ENCODE results near the gene DNASE2.

Gene DNASE2

DNA sequence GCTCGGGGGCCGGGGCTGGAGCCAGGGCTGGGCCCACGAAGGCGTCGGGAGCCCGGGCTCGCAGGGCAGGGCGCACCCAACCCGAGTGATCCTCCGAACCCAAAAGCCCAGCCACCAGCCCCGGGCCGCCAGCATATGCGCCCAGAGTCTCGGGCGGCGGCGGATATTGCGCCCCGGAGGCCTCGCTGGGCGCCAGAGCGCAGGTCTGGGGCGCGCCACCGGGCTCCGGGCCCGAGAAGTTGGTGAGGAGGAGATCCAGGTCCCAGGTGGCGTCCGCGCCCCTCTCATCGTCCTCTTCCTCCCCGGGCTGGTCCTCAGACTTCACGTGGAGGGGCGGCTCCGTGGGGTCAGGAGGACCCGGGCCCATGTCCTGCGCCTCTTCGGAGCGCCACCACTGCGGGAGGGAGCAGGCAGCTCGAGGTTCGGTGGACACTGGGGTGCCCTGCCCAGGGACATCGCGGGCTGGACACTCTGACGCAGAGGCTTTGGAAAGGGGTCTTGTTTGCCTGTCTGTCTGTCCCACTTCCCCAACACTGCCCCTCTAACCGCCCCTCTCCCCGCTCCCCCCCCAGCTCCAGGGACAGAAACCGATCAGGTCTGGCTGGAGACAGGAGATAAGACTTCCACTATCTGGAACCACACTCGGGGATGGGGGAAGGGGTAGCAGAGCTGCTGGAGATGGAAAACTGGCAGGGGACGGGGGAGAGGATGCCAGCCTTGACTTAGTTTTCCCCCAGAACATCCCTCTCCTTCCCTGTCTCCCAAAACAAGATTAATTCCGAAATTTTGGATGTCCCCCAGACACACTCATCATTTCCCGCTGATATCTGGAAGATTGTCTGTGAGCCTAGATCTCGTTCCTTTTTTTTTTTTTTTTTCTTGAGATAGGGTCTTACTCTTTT lies 4.8 kb upstream of the DNASE2 start:
- Histone ChIP-seq H3K9me3 (ENCODE audit: insufficient read depth, low read depth, low read length) (peaks cover 19% of the 10 kb centered on the region), H3K4me2 (ENCODE audit: low read length) (peak overlapping the region; percentile 60), H2BK120ac (ENCODE audit: insufficient read depth, low read length, poor library complexity) (peak overlapping the region; percentile 43), H3K79me2 (ENCODE audit: control insufficient read depth, insufficient read depth, low read length, poor library complexity) (peaks cover 2% of the 10 kb centered on the region), H3K27me3 (ENCODE audit: insufficient read depth, low read length) (peaks cover 10% of the 10 kb centered on the region), H2AK5ac (ENCODE audit: low read length) (peak overlapping the region; percentile 61), H4K8ac (ENCODE audit: low read depth, low read length) (peak overlapping the region; percentile 66), H3K79me1 (ENCODE audit: low read length) (peaks cover 2% of the 10 kb centered on the region), H2BK5ac (ENCODE audit: low read depth, low read length, poor library complexity) (no peak overlapping the region), H3K4me3 (ENCODE audit: low read depth, low read length) (no peak overlapping the region), H3K27ac (ENCODE audit: low read depth, low read length) (no peak overlapping the region), H4K91ac (ENCODE audit: low read depth, low read length) (no peak overlapping the region), H2AFZ (ENCODE audit: insufficient read depth, low read length, poor library complexity) (peak overlapping the region; percentile 79), H3K4ac (ENCODE audit: low read depth, low read length) (no peak overlapping the region), H3K9ac (ENCODE audit: low read length) (no peak overlapping the region), H4K12ac (ENCODE audit: low read depth, low read length) (peak overlapping the region; percentile 44), H3K18ac (ENCODE audit: low read length) (peak overlapping the region; percentile 56), H3K14ac (ENCODE audit: low read length) (peak overlapping the region; percentile 55), H3K4me1 (ENCODE audit: control insufficient read depth in 1 of 2, insufficient read depth in 2 of 2, low read length in 2 of 2) (peaks cover 7 to 9% of the 10 kb centered on the region in 2 experiments), H2BK12ac (ENCODE audit: low read length) (no peak overlapping the region), H3K23ac (ENCODE audit: low read length) (no peak overlapping the region), H3K36me3 (ENCODE audit: control insufficient read depth in 1 of 2, insufficient read depth in 2 of 2, low read length in 2 of 2) (no peaks in the 10 kb centered on the region)
- DNase-seq, result no peak
- no CpG with 5 or more reads among the region's 53 CpGs for WGBS (ENCODE audit: extremely low coverage, insufficient coverage, insufficient read length)

DNA sequence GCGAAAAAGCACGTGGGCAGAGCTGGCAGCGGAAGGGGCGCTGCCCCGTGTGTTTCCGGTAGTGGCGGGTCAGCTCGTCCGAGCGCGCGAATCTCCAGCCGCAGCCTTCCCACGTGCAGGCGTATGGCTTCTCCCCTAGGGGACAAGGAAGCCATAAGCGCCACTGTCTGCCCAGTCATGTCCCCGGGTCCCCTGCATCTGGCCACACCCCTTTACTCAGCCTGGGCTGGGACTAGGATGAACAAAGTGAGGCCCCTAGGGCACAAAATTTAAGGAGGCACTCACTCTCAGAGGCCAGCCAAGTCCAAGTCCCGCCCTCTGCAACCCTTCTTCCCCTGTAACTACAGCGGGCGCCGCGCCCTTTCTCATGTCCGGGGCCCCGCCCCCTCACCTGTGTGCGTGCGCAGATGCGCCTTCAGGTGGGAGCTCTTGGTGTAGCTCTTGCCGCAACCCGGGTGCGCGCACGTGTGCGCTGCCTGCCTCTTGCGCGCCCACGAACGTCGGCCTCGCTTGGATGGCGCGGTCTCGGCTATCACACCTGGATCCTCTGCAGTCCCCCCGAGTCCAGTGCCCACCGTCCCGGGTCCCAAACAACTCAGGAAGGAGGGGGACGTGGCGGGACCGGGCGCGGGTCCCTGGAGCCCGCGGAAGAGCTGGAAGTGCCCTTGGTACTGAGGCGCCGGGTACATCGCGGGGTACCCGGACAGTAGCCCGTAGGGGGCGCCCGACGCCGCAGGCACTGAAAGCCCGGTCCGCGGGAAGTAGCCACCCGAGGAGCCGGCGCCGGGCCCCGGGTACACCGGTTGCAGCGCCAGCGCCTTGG lies 3.9 kb upstream of the DNASE2 start:
- H4K91ac ChIP-seq (ENCODE audit: low read depth, low read length), result no peak overlapping the region
- H2BK12ac ChIP-seq (ENCODE audit: low read length), result no peak overlapping the region
- H3K4me2 ChIP-seq (ENCODE audit: low read length), result peak overlapping the region; percentile 60
- no peak overlapping the region for H3K4ac ChIP-seq (ENCODE audit: low read depth, low read length)
- H3K36me3 ChIP-seq (ENCODE audit: control insufficient read depth in 1 of 2, insufficient read depth in 2 of 2, low read length in 2 of 2), result no peaks in the 10 kb centered on the region
- no peak overlapping the region for H3K9ac ChIP-seq (ENCODE audit: low read length)
- H3K4me3 ChIP-seq (ENCODE audit: low read depth, low read length), result peak overlapping the region; percentile 50
- H3K18ac ChIP-seq (ENCODE audit: low read length), result no peak overlapping the region
- WGBS (ENCODE audit: extremely low coverage, insufficient coverage, insufficient read length), result no CpG with 5 or more reads among the region's 73 CpGs
- H3K4me1 ChIP-seq (ENCODE audit: control insufficient read depth in 1 of 2, insufficient read depth in 2 of 2, low read length in 2 of 2), result peaks cover 7 to 11% of the 10 kb centered on the region in 2 experiments
- H2AK5ac ChIP-seq (ENCODE audit: low read length), result no peak overlapping the region
- peak overlapping the region; percentile 33 for H4K12ac ChIP-seq (ENCODE audit: low read depth, low read length)
- peak; percentile 45 to 78 for DNase-seq
- peak overlapping the region; percentile 76 for H4K8ac ChIP-seq (ENCODE audit: low read depth, low read length)
- H2BK5ac ChIP-seq (ENCODE audit: low read depth, low read length, poor library complexity), result no peak overlapping the region
- H3K79me1 ChIP-seq (ENCODE audit: low read length), result peaks cover 4% of the 10 kb centered on the region
- peaks cover 10% of the 10 kb centered on the region for H3K27me3 ChIP-seq (ENCODE audit: insufficient read depth, low read length)
- no peak overlapping the region for H3K14ac ChIP-seq (ENCODE audit: low read length)
- H2AFZ ChIP-seq (ENCODE audit: insufficient read depth, low read length, poor library complexity), result peak overlapping the region; percentile 83
- no peak overlapping the region for H3K23ac ChIP-seq (ENCODE audit: low read length)
- H3K79me2 ChIP-seq (ENCODE audit: control insufficient read depth, insufficient read depth, low read length, poor library complexity), result peaks cover 5% of the 10 kb centered on the region
- H3K9me3 ChIP-seq (ENCODE audit: insufficient read depth, low read depth, low read length), result peaks cover 19% of the 10 kb centered on the region
- no peak overlapping the region for H3K27ac ChIP-seq (ENCODE audit: low read depth, low read length)
- H2BK120ac ChIP-seq (ENCODE audit: insufficient read depth, low read length, poor library complexity), result peak overlapping the region; percentile 43

DNA sequence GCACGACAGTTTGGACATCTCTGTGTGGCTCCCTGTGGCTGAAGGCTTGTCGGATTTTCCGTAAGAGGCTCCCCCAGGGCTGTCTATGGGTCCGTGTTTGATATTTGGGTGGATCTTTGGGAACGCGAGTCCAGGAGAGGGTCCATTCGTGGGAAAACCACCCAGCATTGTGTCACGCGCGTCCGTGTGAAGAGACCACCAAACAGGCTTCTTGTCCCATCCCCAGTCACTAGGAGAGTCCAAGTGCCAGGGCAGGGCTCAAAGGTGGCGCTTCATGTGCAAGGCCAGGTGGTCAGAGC lies 3.3 kb upstream of the DNASE2 start:
- H2AK5ac ChIP-seq (ENCODE audit: low read length), result no peak overlapping the region
- no CpG with 5 or more reads among the region's 12 CpGs for WGBS (ENCODE audit: extremely low coverage, insufficient coverage, insufficient read length)
- H3K23ac ChIP-seq (ENCODE audit: low read length), result no peak overlapping the region
- no peak overlapping the region for H3K4ac ChIP-seq (ENCODE audit: low read depth, low read length)
- DNase-seq, result no peak
- H3K79me1 ChIP-seq (ENCODE audit: low read length), result peaks cover 4% of the 10 kb centered on the region
- no peak overlapping the region for H3K18ac ChIP-seq (ENCODE audit: low read length)
- H3K14ac ChIP-seq (ENCODE audit: low read length), result no peak overlapping the region
- H2AFZ ChIP-seq (ENCODE audit: insufficient read depth, low read length, poor library complexity), result no peak overlapping the region
- H3K79me2 ChIP-seq (ENCODE audit: control insufficient read depth, insufficient read depth, low read length, poor library complexity), result peaks cover 5% of the 10 kb centered on the region
- H3K4me3 ChIP-seq (ENCODE audit: low read depth, low read length), result no peak overlapping the region
- peaks cover 10% of the 10 kb centered on the region for H3K27me3 ChIP-seq (ENCODE audit: insufficient read depth, low read length)
- no peak overlapping the region for H2BK12ac ChIP-seq (ENCODE audit: low read length)
- peaks cover 7 to 11% of the 10 kb centered on the region in 2 experiments for H3K4me1 ChIP-seq (ENCODE audit: control insufficient read depth in 1 of 2, insufficient read depth in 2 of 2, low read length in 2 of 2)
- H3K36me3 ChIP-seq (ENCODE audit: control insufficient read depth in 1 of 2, insufficient read depth in 2 of 2, low read length in 2 of 2), result no peaks in the 10 kb centered on the region
- no peak overlapping the region for H4K8ac ChIP-seq (ENCODE audit: low read depth, low read length)
- H3K4me2 ChIP-seq (ENCODE audit: low read length), result no peak overlapping the region
- H3K9me3 ChIP-seq (ENCODE audit: insufficient read depth, low read depth, low read length), result peaks cover 19% of the 10 kb centered on the region
- H3K9ac ChIP-seq (ENCODE audit: low read length), result no peak overlapping the region
- H3K27ac ChIP-seq (ENCODE audit: low read depth, low read length), result no peak overlapping the region
- no peak overlapping the region for H2BK120ac ChIP-seq (ENCODE audit: insufficient read depth, low read length, poor library complexity)
- no peak overlapping the region for H4K91ac ChIP-seq (ENCODE audit: low read depth, low read length)
- H4K12ac ChIP-seq (ENCODE audit: low read depth, low read length), result peak overlapping the region; percentile 33
- no peak overlapping the region for H2BK5ac ChIP-seq (ENCODE audit: low read depth, low read length, poor library complexity)

GRCh38 chr19:12884202-12884601 lies 3.0 kb upstream of the DNASE2 start:
- Histone ChIP-seq H3K9ac (ENCODE audit: low read length) (no peak overlapping the region), H3K23ac (ENCODE audit: low read length) (no peak overlapping the region), H3K9me3 (ENCODE audit: insufficient read depth, low read depth, low read length) (peaks cover 19% of the 10 kb centered on the region), H2BK5ac (ENCODE audit: low read depth, low read length, poor library complexity) (no peak overlapping the region), H3K79me1 (ENCODE audit: low read length) (peaks cover 4% of the 10 kb centered on the region), H3K36me3 (ENCODE audit: control insufficient read depth in 1 of 2, insufficient read depth in 2 of 2, low read length in 2 of 2) (no peaks in the 10 kb centered on the region), H3K27ac (ENCODE audit: low read depth, low read length) (no peak overlapping the region), H2AFZ (ENCODE audit: insufficient read depth, low read length, poor library complexity) (no peak overlapping the region), H2BK120ac (ENCODE audit: insufficient read depth, low read length, poor library complexity) (no peak overlapping the region), H3K18ac (ENCODE audit: low read length) (no peak overlapping the region), H3K27me3 (ENCODE audit: insufficient read depth, low read length) (peaks cover 10% of the 10 kb centered on the region), H3K4me1 (ENCODE audit: control insufficient read depth in 1 of 2, insufficient read depth in 2 of 2, low read length in 2 of 2) (peaks cover 7 to 11% of the 10 kb centered on the region in 2 experiments), H3K4me3 (ENCODE audit: low read depth, low read length) (no peak overlapping the region), H3K14ac (ENCODE audit: low read length) (no peak overlapping the region), H4K91ac (ENCODE audit: low read depth, low read length) (no peak overlapping the region), H4K12ac (ENCODE audit: low read depth, low read length) (no peak overlapping the region), H2AK5ac (ENCODE audit: low read length) (no peak overlapping the region), H3K4ac (ENCODE audit: low read depth, low read length) (no peak overlapping the region), H3K79me2 (ENCODE audit: control insufficient read depth, insufficient read depth, low read length, poor library complexity) (peaks cover 5% of the 10 kb centered on the region), H2BK12ac (ENCODE audit: low read length) (no peak overlapping the region), H4K8ac (ENCODE audit: low read depth, low read length) (no peak overlapping the region), H3K4me2 (ENCODE audit: low read length) (no peak overlapping the region)
- DNase-seq, result no peak
- no CpG with 5 or more reads among the region's 3 CpGs for WGBS (ENCODE audit: extremely low coverage, insufficient coverage, insufficient read length)
